NCI-H524 (cell line): ENCODE measurements around the gene POLD1.
"Not testable (repeated sequence)": the region's sequence is repeated elsewhere in the genome, so short reads cannot be mapped to it uniquely, and the experiment has no call there.

Source experiments
- DNase-seq, 2 experiments: peaks; one replicate each; lab custom pipeline; 2025; lab: John Stamatoyannopoulos, UW

POLD1 gene

DNA sequence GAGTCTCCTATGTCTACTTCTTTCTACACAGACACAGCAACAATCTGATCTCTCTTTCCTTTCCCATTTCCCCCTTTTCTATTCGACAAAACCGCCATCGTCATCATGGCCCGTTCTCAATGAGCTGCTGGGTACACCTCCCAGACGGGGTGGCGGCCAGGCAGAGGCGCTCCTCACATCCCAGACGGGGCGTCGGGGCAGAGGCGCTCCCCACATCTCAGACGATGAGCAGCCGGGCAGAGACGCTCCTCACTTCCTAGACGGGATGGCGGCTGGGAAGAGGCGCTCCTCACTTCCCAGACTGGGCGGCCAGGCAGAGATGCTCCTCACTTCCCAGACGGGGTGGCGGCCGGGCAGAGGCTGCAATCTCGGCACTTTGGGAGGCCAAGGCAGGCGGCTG is 6.8 kb downstream of the POLD1 start:
- DNase-seq, result not testable (repeated sequence)

DNA sequence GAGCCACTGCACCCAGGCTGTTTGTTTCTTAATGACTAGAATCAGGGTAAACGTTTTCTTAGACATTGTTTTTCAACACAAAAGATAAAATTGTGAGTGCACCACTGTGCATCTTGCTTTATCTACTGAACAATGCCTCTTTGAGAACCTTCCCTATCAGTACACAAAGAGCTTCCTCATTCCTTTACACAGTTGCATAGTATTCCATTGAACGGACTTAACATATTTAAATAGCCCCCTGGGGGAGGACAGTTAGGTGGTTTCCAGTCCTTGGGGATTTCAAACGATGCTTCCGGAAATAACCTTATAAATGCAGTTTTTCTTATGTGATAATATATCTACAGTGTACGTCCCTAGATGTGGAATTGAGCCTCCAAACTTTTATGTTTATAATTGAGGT is 8.6 kb downstream of the POLD1 start:
- DNase-seq, result no peak

DNA sequence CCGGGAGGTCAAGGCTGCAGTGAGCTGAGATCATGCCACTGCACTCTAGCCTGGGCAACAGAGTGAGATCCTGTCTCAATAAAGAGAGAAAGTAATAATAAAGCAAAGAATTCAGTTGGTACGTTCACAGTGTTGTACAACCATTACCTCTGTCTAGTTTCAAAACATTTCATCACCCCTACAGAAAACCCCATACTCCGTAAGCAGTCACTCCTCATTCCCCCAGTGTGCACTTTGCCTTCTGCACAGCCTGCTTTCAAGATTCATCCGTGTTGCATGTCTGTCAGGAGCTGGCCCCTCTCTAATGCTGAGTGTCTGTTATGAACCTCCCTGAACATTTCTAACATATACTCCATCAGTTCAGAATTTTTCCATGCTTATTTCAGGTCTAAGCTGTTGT is 9.4 kb downstream of the POLD1 start:
- no peak for DNase-seq

DNA sequence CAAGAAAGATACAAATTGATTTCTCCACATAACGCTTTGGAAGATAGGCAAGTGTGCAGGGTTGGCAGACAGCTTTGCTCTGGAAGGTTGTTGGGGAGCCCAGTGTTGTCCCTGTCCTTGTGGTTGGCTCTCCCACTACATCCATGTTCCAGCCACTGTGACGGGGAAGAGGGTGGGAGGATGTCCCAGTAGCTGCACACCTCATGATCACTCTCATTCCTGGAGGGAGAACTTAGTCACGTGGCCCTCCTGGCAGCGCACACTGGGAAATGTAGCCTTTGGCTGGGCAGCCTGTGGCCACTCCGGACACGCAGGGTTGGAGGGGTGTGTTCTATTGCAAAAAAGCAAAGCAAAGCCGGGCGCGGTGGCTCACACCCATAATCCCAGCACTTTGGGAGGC is 9.9 kb downstream of the POLD1 start:
- no peak for DNase-seq

DNA sequence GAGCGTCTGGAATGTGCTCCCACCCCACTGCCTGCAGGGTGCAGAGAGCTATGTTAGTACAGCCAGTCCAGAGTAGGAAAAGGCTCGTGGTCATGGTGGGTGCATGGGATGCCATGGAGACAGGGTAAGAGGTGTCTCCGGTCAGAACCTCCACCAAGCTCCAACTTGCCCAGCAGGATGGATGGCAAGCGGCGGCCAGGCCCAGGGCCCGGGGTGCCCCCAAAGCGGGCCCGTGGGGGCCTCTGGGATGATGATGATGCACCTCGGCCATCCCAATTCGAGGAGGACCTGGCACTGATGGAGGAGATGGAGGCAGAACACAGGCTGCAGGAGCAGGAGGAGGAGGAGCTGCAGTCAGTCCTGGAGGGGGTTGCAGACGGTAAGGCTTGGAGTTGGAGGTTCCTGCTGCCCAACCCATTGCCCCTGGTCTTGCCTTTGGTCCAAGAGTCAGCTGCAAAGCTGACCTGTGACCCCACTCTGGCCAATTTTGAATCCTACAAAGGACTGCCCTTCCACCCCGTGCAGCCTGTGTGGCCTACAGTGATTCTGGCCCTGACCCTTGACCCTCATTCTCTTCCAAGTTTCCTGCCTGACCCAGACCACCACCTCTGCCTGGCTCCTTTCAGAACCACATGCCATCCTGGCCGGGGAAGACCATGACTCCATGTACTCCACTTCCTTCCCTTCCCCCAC is 14.7 kb downstream of the POLD1 start:
- DNase-seq, result no peak

DNA sequence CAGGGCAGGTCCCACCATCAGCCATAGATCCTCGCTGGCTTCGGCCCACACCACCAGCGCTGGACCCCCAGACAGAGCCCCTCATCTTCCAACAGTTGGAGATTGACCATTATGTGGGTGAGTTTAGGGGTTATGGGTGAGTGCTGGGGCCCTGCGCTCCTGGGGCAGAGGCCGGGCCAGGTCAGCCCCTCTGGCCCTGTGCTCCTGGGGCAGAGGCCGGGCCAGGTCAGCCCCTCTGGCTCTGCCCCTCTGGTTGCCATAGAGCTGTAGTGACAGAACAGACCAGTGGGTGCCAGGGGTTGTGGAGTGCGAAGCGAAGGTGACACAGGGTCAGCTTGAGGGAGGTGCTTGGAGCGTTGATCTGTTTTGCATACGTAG is 15.2 kb downstream of the POLD1 start:
- DNase-seq, result no peak

- no peak for DNase-seq
These were observed 17.7 kb downstream of the POLD1 start for GRCh38 chr19:50401605-50402450.

GRCh38 chr19:50402544-50403301 is 18.6 kb downstream of the POLD1 start:
- no peak for DNase-seq

GRCh38 chr19:50406156-50406820 is 22.1 kb downstream of the POLD1 start:
- DNase-seq, result no peak

GRCh38 chr19:50406829-50407228 is 22.7 kb downstream of the POLD1 start:
- DNase-seq, result no peak

- DNase-seq, result no peak
These were observed 25.2 kb downstream of the POLD1 start for GRCh38 chr19:50409347-50409746.

DNA sequence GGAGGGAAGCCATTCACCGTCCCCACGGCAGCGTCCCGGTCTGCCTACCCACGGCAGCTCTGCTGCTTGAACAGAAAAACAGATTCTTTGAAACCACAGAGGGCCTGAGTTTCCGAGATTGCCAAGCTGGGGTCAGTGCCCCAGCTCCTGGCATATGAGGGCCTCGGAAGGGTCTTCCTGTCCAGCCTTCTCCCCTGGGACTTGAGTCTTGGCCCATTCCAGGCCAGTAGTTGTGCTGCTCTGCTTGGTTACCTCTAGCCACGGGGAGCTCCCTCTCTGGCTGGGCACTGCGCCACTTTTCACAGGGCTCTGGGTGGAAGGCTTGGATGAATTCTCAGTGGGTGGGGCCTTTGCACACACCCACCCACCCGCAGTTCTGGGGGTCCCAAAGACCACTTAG is 26.0 kb downstream of the POLD1 start:
- DNase-seq, result no peak

DNA sequence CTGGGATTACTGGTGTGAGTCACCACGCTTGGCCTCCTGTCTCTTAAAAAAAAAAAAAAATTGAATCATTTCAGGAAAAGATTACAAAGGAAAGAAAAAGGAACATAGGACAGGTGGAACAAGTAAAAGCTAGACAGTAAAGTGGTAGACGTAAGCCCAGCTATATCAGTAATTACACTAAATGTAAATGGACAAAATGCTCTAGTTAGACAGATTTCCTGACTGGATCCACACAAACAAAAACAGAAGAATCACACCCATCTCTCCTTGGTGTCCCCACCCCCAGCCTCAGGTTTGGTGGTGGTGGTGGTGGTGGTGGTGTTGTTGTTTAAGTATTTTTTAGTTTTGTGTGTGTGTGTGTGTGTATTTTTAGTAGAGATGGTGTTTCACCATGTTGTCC is 28.3 kb downstream of the POLD1 start:
- DNase-seq, result no peak

DNA sequence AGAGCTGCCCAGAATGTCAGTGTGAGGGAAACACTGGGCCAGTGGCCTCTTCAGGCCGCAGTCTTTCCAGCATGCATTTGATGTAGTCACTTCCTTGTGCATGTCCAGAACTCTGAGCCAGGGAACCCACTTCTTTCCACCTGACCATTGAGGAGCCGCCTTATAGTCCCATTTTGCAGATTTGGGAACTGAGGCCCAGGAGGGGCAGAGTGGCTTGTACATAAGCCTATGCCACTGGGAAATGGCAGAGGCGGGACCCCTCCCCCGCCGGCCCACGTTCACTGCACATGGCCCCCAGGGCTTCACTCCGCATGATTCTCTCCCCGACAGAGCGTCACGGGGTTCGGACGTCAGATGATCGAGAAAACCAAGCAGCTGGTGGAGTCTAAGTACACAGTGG is 28.9 kb downstream of the POLD1 start:
- no peak for DNase-seq

GRCh38 chr19:50413531-50413930 is 29.4 kb downstream of the POLD1 start:
- DNase-seq, result no peak

DNA sequence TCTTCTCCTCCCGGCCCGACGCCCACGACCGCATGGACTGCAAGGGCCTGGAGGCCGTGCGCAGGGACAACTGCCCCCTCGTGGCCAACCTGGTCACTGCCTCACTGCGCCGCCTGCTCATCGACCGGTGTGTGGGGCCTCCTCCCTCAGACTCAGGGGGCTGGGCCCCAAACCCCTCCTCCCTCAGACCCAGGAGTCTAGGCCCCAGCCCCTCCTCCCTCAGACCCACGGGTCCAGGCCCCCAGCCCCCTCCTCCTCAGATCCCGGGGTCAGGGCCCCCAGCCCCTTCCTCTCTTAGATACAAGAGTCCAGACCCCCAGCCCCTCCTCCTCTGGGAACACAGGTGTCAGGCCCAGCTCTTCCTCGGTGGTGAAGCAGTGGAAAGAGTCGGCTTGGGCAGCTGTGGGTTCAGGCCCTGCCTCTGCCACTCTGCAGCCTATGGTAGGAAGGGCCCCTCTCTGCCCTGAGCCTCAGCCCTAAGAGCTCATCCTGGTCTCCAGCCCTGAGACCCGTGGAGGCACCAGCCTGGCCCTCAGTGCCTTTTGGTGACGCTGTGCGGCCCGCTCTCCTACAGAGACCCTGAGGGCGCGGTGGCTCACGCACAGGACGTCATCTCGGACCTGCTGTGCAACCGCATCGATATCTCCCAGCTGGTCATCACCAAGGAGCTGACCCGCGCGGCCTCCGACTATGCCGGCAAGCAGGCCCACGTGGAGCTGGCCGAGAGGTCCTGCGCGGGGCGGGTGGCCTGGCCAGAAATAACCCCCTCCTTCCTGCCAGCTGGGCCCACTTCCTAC is 30.9 kb downstream of the POLD1 start:
- peak in 1 of 2 experiments; percentile 29 for DNase-seq

DNA sequence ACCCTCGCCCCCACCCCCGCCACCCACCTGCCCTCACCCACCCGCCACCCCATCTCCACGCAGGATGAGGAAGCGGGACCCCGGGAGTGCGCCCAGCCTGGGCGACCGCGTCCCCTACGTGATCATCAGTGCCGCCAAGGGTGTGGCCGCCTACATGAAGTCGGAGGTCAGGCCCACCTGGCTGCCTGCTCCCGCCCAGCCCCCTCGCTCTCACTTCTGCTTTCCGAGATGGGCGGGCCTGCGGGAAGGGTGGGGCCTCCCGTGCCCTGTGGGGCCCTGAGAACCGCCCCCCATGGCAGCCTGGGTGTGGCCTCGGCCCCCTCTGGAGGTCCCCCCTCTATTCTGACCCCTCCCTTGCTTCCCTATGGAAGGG is 31.5 kb downstream of the POLD1 start:
- DNase-seq, result no peak

- no peak for DNase-seq
These were observed 32.2 kb downstream of the POLD1 start for GRCh38 chr19:50416034-50416977.

GRCh38 chr19:50417111-50418081 is 33.2 kb downstream of the POLD1 start:
- DNase-seq, result no peak
